IPS-20b (cell line): ENCODE data around the gene AHNAK2.
"Not testable (repeated sequence)": the region's sequence is repeated elsewhere in the genome, so short reads cannot be mapped to it uniquely, and the experiment has no call there.

Source experiments
- H3K27ac ChIP-seq: one replicate; pipeline ENCODE4 v1.5.1; 2013; ENCODE audit warnings: low read length
- H3K27me3 ChIP-seq: 2 replicates; pipeline ENCODE4 v1.6.1; 2013; ENCODE audit warnings: mild to moderate bottlenecking, low read length, inconsistent platforms; ENCODE audit not compliant: insufficient read depth
- H3K36me3 ChIP-seq: 2 replicates; pipeline ENCODE4 v1.6.1; 2013; ENCODE audit warnings: low read depth, mild to moderate bottlenecking, inconsistent platforms, low read length, moderate library complexity; ENCODE audit not compliant: insufficient read depth
- H3K4me1 ChIP-seq: 2 replicates; pipeline ENCODE4 v1.6.1; 2013; ENCODE audit warnings: mild to moderate bottlenecking, control low read depth, inconsistent platforms, low read length, moderate library complexity; ENCODE audit not compliant: insufficient read depth
- H3K4me3 ChIP-seq: 2 replicates; pipeline ENCODE4 v1.5.1; 2013; ENCODE audit warnings: mild to moderate bottlenecking, low read length, inconsistent platforms
- H3K9ac ChIP-seq: 2 replicates; pipeline ENCODE4 v1.6.1; 2013; ENCODE audit warnings: low read depth, mild to moderate bottlenecking, inconsistent platforms, low read length, moderate library complexity
- H3K9me3 ChIP-seq: 2 replicates; pipeline ENCODE4 v1.6.1; 2013; ENCODE audit warnings: mild to moderate bottlenecking, low read depth, low read length, inconsistent platforms; ENCODE audit not compliant: insufficient read depth

Gene AHNAK2

DNA sequence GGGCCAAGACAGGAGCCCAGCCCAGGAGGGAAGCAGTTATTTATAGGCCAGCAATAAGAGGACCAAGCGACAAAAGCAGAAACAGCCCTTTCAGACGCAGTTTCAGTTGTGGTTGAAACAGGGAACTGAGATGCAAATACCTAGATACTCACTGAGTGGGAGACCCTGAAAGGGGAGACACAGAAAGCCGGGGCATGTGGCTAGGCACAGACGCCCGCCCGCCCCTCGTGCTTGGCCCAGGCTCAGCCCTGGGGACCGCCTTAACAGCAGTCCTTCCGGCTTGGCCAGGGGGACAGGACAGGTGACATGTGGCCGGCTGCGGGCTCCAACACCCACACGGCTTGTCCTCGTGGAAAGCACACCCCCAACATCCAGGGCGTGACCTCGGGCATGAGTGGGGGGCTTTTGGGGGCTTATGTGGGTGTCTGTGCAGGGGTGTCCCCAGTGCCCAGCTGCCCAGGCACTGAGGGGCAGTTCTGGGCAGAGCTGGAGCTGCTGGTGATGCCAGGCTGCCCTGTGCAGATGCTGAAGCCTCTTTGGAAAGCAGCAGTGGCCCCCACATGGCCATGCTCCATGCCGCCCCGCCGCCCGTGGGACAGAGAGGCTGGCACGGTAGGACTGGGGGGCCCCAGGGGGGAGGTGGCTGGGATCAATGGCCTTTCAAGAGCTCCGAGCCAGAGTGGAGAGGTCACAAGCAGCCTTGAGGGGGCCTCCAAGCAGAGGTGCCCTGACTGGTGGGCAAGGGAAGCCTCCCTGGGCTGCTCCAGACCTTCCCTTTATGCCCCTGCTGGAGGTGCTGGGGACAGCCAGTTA lies 51.3 kb downstream of the AHNAK2 start:
- Histone ChIP-seq H3K36me3 (no peaks in the 10 kb centered on the region), H3K27me3 (peaks cover 26% of the 10 kb centered on the region), H3K27ac (no peak overlapping the region), H3K4me3 (no peak overlapping the region), H3K4me1 (no peaks in the 10 kb centered on the region), H3K9me3 (no peaks in the 10 kb centered on the region; the same call in 1 of the 2 replicates), H3K9ac (no peak overlapping the region)

GRCh38 chr14:104925855-104926609 lies 52.1 kb downstream of the AHNAK2 start:
- Histone ChIP-seq H3K27ac (no peak overlapping the region), H3K27me3 (peaks cover 18% of the 10 kb centered on the region), H3K4me1 (no peaks in the 10 kb centered on the region), H3K9me3 (no peaks in the 10 kb centered on the region; the same call in 1 of the 2 replicates), H3K4me3 (no peak overlapping the region), H3K9ac (no peak overlapping the region), H3K36me3 (no peaks in the 10 kb centered on the region)

DNA sequence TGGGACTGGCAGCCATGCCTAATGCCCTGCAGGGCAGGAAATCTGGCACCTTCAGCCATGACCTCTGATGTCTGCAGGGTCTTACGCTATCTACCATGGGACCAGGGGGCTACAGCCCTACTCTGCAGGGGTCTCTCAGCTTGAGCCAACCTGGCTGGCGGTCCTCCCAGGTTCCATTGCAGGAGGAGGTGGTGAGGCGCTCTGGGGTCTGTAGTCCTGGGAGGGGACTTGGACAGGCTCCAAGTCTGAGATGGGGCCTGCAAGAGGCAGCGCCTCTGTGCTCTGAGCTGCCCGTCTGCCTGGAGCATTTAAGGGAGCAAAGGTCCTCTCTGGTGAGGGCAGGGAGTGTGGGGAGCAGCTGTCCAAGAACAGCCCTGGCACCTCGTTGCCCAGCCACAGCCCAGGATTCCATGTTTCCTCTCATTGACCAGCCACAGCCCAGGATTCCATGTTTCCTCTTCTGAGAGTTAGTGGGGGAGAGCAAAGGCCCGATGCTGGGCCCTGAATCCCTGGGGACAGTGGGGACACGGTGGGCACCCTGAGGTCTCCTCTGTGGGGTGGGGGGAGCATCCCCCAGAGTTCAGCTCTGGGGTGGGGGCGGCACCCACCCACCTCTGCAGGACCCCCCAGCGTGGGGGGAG lies 52.8 kb downstream of the AHNAK2 start:
- Histone ChIP-seq H3K4me3 (no peak overlapping the region), H3K9ac (no peak overlapping the region), H3K4me1 (no peaks in the 10 kb centered on the region), H3K27me3 (peaks cover 11% of the 10 kb centered on the region), H3K9me3 (no peaks in the 10 kb centered on the region; the same call in 1 of the 2 replicates), H3K27ac (no peak overlapping the region), H3K36me3 (no peaks in the 10 kb centered on the region)

- H3K9me3 ChIP-seq = no peaks in the 10 kb centered on the region; the same call in 1 of the 2 replicates
- peaks cover 4% of the 10 kb centered on the region; the same call in 1 of the 2 replicates for H3K27me3 ChIP-seq
- no peak within 1 kb of the TSS for H3K9ac ChIP-seq
- H3K4me1 ChIP-seq = no peaks in the 10 kb centered on the region
- H3K4me3 ChIP-seq = no peak within 1 kb of the TSS
- no peaks in the 10 kb centered on the region for H3K36me3 ChIP-seq
- H3K27ac ChIP-seq = no peak within 1 kb of the TSS
Observed at GRCh38 chr14:104924421-104925213, 53.6 kb downstream of the AHNAK2 start, which contains the start of gene PLD4. Gene PLD4, plus strand, starts transcription at chr14:104924879. Its CDS starts 2,262 bp downstream, at chr14:104927141.

DNA sequence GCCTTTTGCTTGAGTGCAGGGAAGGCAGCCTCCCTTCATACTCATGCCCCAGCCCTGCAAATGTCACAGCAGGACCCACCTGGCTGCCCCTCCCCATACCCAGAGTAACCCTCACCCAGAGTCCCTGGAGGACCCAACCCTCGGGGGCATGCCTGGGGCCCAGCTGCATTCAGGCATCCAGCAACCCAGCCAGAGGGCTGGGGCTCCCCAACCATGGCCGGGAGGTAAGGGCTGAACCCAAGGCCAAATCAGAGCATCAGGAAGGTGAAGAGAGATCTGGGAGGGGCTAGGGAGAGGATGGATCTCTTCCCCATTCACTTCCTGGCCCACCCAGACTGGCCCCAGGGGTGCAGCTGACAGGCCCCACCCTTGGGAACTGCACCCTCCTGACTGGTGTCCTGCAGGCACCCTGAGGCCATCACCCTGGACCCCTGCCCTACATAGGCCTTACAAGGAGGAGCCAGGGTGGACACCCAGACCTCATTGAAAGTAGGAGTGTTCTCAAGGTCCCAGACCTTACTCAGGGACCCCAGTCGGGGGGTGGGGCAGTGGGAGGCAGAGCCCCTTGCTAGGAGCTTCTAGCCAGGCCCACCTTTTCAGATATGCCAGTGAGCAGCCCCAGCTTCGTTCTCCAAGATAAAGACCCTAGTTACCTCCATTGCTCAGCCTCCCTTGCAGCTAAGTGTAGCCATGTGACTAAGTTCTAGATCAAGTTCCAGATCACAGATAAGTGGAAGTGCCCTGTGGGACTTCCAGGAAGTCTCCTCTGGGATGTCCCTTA lies 54.3 kb downstream of the AHNAK2 start:
- H3K27me3 ChIP-seq = no peaks in the 10 kb centered on the region
- H3K27ac ChIP-seq = no peak overlapping the region
- H3K36me3 ChIP-seq = no peaks in the 10 kb centered on the region
- H3K4me1 ChIP-seq = no peaks in the 10 kb centered on the region
- H3K9me3 ChIP-seq = no peaks in the 10 kb centered on the region; the same call in 1 of the 2 replicates
- no peak overlapping the region for H3K9ac ChIP-seq
- no peak overlapping the region for H3K4me3 ChIP-seq

DNA sequence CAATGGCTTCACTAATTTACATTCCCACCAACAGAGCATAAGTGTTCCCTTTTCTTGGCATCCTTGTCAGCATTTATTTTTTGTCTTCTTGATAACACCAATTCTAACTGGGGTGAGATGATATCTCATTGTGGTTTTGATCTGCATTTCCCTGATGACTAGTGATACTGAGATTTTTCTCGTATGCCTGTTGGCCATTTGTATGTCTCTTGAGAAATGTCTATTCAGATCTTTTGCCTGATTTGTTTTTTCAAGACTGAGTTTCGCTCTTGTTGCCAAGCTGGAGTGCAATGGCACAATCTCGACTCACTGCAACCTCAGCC lies 58.2 kb downstream of the AHNAK2 start:
- H3K27ac ChIP-seq = no peak overlapping the region
- no peaks in the 10 kb centered on the region; the same call in 1 of the 2 replicates for H3K9me3 ChIP-seq
- no peaks in the 10 kb centered on the region for H3K4me1 ChIP-seq
- H3K4me3 ChIP-seq = no peak overlapping the region
- H3K9ac ChIP-seq = no peak overlapping the region
- no peaks in the 10 kb centered on the region for H3K36me3 ChIP-seq
- H3K27me3 ChIP-seq = no peaks in the 10 kb centered on the region; the same call in 1 of the 2 replicates

DNA sequence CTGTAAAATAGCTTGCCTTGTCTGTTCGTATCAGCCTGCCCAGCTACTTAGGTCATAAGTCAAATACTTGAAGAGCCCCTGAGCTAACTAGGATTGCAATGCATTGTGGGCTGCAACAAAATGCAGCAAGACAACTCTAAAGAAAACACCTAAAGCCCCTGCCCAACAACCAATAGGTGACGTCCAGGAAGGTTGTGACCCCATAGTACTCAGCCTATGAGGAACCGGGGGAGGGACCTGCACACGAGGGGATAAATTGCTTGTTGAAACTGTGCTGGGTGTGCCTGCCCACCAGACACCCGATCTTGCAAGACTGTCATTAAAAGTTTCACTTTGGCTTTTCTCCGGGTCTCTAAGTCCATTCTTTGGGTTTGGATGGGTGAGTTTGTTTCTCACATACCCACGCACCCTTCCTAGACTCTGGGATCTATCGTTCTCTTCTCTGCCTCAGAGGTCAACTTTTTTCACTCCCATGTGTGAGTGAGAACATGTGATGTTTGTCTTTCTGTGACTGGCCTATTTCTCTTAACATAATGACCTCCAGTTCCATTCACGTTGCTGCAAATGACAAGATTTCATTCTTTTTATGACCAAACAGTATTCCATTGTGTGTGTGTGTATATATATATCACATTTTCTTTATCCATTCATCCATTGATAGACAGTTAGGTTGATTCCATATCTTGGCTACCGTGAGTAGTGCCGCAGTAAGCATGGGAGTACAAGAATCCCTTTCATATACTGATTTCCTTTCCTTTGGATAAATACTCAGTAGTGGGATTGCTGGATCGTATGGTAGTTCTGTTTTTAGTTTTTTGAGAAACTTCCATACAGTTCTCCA lies 58.8 kb downstream of the AHNAK2 start:
- H3K4me1 ChIP-seq, H3K27me3 ChIP-seq, H3K4me3 ChIP-seq, H3K9ac ChIP-seq, H3K27ac ChIP-seq, H3K9me3 ChIP-seq, H3K36me3 ChIP-seq: not testable (repeated sequence)

GRCh38 chr14:104917993-104918392 lies 60.2 kb downstream of the AHNAK2 start:
- H3K9me3 ChIP-seq = no peaks in the 10 kb centered on the region
- H3K9ac ChIP-seq = no peak overlapping the region
- H3K4me1 ChIP-seq = no peaks in the 10 kb centered on the region
- H3K27me3 ChIP-seq = no peaks in the 10 kb centered on the region; the same call in 1 of the 2 replicates
- no peak overlapping the region for H3K27ac ChIP-seq
- no peak overlapping the region for H3K4me3 ChIP-seq
- H3K36me3 ChIP-seq = no peaks in the 10 kb centered on the region

- Histone ChIP-seq H3K36me3 (no peaks in the 10 kb centered on the region), H3K9ac (no peak overlapping the region), H3K4me1 (no peaks in the 10 kb centered on the region), H3K27ac (no peak overlapping the region), H3K9me3 (peaks cover 4% of the 10 kb centered on the region), H3K4me3 (no peak overlapping the region), H3K27me3 (no peaks in the 10 kb centered on the region; the same call in 1 of the 2 replicates)
Observed at GRCh38 chr14:104917116-104917515, 61.1 kb downstream of the AHNAK2 start.

GRCh38 chr14:104913435-104913834 lies 64.7 kb downstream of the AHNAK2 start:
- Histone ChIP-seq H3K9ac (no peak overlapping the region), H3K4me3 (no peak overlapping the region), H3K36me3 (no peaks in the 10 kb centered on the region), H3K9me3 (peaks cover 9% of the 10 kb centered on the region), H3K27ac (no peak overlapping the region), H3K27me3 (peaks cover 4% of the 10 kb centered on the region), H3K4me1 (no peaks in the 10 kb centered on the region)
